H9 (cell line): ENCODE measurements around the gene MCF2L. TPM values are rescaled to one million over a fixed set of nuclear protein-coding genes. Genes with fewer than 3 reads are reported as not detected.

Experiments
- DNase-seq: peaks from one replicate; pipeline ENCODE4 v3.0.0-alpha.2; 2017
- H2AFZ ChIP-seq: one replicate; pipeline ENCODE4 v1.6.1; 2013; ENCODE audit warnings: mild to moderate bottlenecking, low read length, control low read depth, moderate library complexity
- H2AK5ac ChIP-seq: 2 replicates; pipeline ENCODE4 v1.6.1; 2013; ENCODE audit warnings: low read length, control low read depth, mixed read lengths; ENCODE audit not compliant: insufficient read length
- H2BK120ac ChIP-seq: one replicate; pipeline ENCODE4 v1.6.1; 2013; ENCODE audit warnings: low read depth, mild to moderate bottlenecking, low read length, control low read depth, inconsistent platforms; ENCODE audit not compliant: poor library complexity, severe bottlenecking
- H2BK12ac ChIP-seq: 2 replicates; pipeline ENCODE4 v1.6.1; 2013; ENCODE audit warnings: low read length, control low read depth, mixed read lengths, low read depth; ENCODE audit not compliant: insufficient read length
- H2BK15ac ChIP-seq: 2 replicates; pipeline ENCODE4 v1.6.1; 2013; ENCODE audit warnings: low read depth, low read length, control low read depth
- H2BK20ac ChIP-seq: one replicate; pipeline ENCODE4 v1.6.1; 2013; ENCODE audit warnings: low read depth, mild to moderate bottlenecking, low read length, control low read depth, inconsistent platforms; ENCODE audit not compliant: poor library complexity, severe bottlenecking
- H2BK5ac ChIP-seq: 2 replicates; pipeline ENCODE4 v1.6.1; 2013; ENCODE audit warnings: low read length, control low read depth, mixed read lengths; ENCODE audit not compliant: insufficient read length
- H3K14ac ChIP-seq: 2 replicates; pipeline ENCODE4 v1.6.1; 2013; ENCODE audit warnings: low read length, control low read depth; ENCODE audit not compliant: insufficient read depth
- H3K18ac ChIP-seq: 2 replicates; pipeline ENCODE4 v1.6.1; 2013; ENCODE audit warnings: low read depth, mild to moderate bottlenecking, mixed read lengths, low read length, control low read depth; ENCODE audit not compliant: insufficient read length
- H3K23ac ChIP-seq: 2 replicates; pipeline ENCODE4 v1.6.1; 2013; ENCODE audit warnings: low read length, control low read depth, mixed read lengths, low read depth; ENCODE audit not compliant: insufficient read length
- H3K23me2 ChIP-seq: 2 replicates; pipeline ENCODE4 v1.6.1; 2013; ENCODE audit warnings: low read depth, mild to moderate bottlenecking, mixed read lengths, low read length, control low read depth; ENCODE audit not compliant: insufficient read length, poor library complexity, severe bottlenecking
- H3K27ac ChIP-seq: 2 replicates; pipeline ENCODE4 v1.5.1; 2013; ENCODE audit warnings: low read length, control low read depth, mixed read lengths, low read depth; ENCODE audit not compliant: insufficient read length
- H3K27me3 ChIP-seq: 2 replicates; pipeline ENCODE4 v1.6.1; 2013; ENCODE audit warnings: low read length, control low read depth, inconsistent platforms; ENCODE audit not compliant: insufficient read depth
- H3K4ac ChIP-seq: 2 replicates; pipeline ENCODE4 v1.6.1; 2013; ENCODE audit warnings: low read depth, mild to moderate bottlenecking, control low read depth, inconsistent platforms, low read length, moderate library complexity
- H3K4me1 ChIP-seq: 2 replicates; pipeline ENCODE4 v1.6.1; 2013; ENCODE audit warnings: low read length, control low read depth, inconsistent platforms; ENCODE audit not compliant: insufficient read depth
- H3K4me2 ChIP-seq: 2 replicates; pipeline ENCODE4 v1.6.1; 2013; ENCODE audit warnings: low read length, control low read depth, mixed read lengths; ENCODE audit not compliant: insufficient read length, insufficient read depth
- H3K56ac ChIP-seq: 2 replicates; pipeline ENCODE4 v1.6.1; 2013; ENCODE audit warnings: low read depth, mild to moderate bottlenecking, mixed read lengths, low read length, control low read depth; ENCODE audit not compliant: insufficient read length
- H3K79me1 ChIP-seq: 2 replicates; pipeline ENCODE4 v1.6.1; 2013; ENCODE audit warnings: low read depth, mild to moderate bottlenecking, moderate library complexity, low read length, control low read depth, inconsistent platforms; ENCODE audit not compliant: insufficient read depth, poor library complexity, severe bottlenecking
- H3K79me2 ChIP-seq: 2 replicates; pipeline ENCODE4 v1.6.1; 2013; ENCODE audit warnings: low read length, control low read depth, inconsistent platforms; ENCODE audit not compliant: insufficient read depth
- H3K9ac ChIP-seq: 2 replicates; pipeline ENCODE4 v1.6.1; 2013; ENCODE audit warnings: low read length, control low read depth, mixed read lengths; ENCODE audit not compliant: insufficient read length; ENCODE audit errors: extremely low read depth
- H3K9me3 ChIP-seq: one replicate; pipeline ENCODE4 v1.6.1; 2013; ENCODE audit warnings: low read depth, low read length, inconsistent platforms; ENCODE audit not compliant: control insufficient read depth
- H3T11ph ChIP-seq: one replicate; pipeline ENCODE4 v1.6.1; 2013; ENCODE audit warnings: mild to moderate bottlenecking, low read length, control low read depth, inconsistent platforms
- H4K20me1 ChIP-seq: one replicate; pipeline ENCODE4 v1.6.1; 2013; ENCODE audit not compliant: control insufficient read depth, insufficient read length, insufficient read depth
- H4K5ac ChIP-seq: 2 replicates; pipeline ENCODE4 v1.6.1; 2013; ENCODE audit warnings: low read depth, mild to moderate bottlenecking, mixed read lengths, low read length, control low read depth; ENCODE audit not compliant: insufficient read length
- H4K8ac ChIP-seq: replicated peaks from 2 replicates; pipeline ENCODE4 v1.6.1; 2013; ENCODE audit warnings: low read length, control low read depth, mixed read lengths, low read depth; ENCODE audit not compliant: insufficient read length
- H4K91ac ChIP-seq: 2 replicates; pipeline ENCODE4 v1.6.1; 2013; ENCODE audit warnings: low read depth, mild to moderate bottlenecking, moderate library complexity, mixed read lengths, low read length, control low read depth; ENCODE audit not compliant: insufficient read length
- H3K27ac Mint-ChIP-seq, 3 experiments: 2 replicates in 2 of 3; 3 replicates in 1 of 3; pipeline ENCODE4 v1.8.0; 2020 to 2021; ENCODE audit warnings: mixed read lengths in 3 of 3, mild to moderate bottlenecking in 1 of 3, moderate library complexity in 1 of 3
- H3K27me3 Mint-ChIP-seq: 2 replicates; pipeline ENCODE4 v1.8.0; 2021; ENCODE audit warnings: low read depth, mild to moderate bottlenecking, moderate library complexity, mixed read lengths
- H3K36me3 Mint-ChIP-seq, 3 experiments: 2 replicates in 2 of 3; 3 replicates in 1 of 3; pipeline ENCODE4 v1.8.0; 2020 to 2021; ENCODE audit warnings: low read depth in 3 of 3, mixed read lengths in 3 of 3; ENCODE audit not compliant: insufficient read depth in 1 of 3
- H3K4me1 Mint-ChIP-seq, 2 experiments: 2 replicates each; pipeline ENCODE4 v1.8.0; 2020; ENCODE audit warnings: mixed read lengths in 2 of 2
- H3K4me3 Mint-ChIP-seq, 2 experiments: 2 replicates in 1 of 2; 3 replicates in 1 of 2; pipeline ENCODE4 v1.8.0; 2020 to 2021; ENCODE audit warnings: mild to moderate bottlenecking in 2 of 2, mixed read lengths in 2 of 2, moderate library complexity in 1 of 2
- H3K9me3 Mint-ChIP-seq, 2 experiments: 2 replicates in 1 of 2; 3 replicates in 1 of 2; pipeline ENCODE4 v1.8.0; 2020; ENCODE audit warnings: mild to moderate bottlenecking in 2 of 2, mixed read lengths in 2 of 2, moderate library complexity in 1 of 2
- WGBS: extraction: QIAGEN DNeasy Blood & Tissue Kit; methylation state at CpG from one replicate; pipeline ENCODE4 v1.1.7; 2013; ENCODE audit warnings: missing lambda C conversion rate, low lambda C conversion rate, mixed read lengths; ENCODE audit not compliant: insufficient read length; ENCODE audit errors: extremely low coverage; 5-methylcytosine and 5-hydroxymethylcytosine counted together
- total RNA-seq: library from RNA; stranded (reverse); gene quantifications from 2 replicates; pipeline ENCODE4 v1.2.1, GENCODE V29; 2021
- TF ChIP-seq, protein P1 (sequence below): fragments of 200-600 bp; sonication (generic); conservative IDR thresholded peaks from 3 replicates; pipeline ENCODE4 v1.8.0; 2021; ENCODE audit warnings: antibody characterized with exemption, mild to moderate bottlenecking

The MCF2L gene
- total RNA-seq, 1 experiment from 2014 or later: 18.5 TPM

DNA sequence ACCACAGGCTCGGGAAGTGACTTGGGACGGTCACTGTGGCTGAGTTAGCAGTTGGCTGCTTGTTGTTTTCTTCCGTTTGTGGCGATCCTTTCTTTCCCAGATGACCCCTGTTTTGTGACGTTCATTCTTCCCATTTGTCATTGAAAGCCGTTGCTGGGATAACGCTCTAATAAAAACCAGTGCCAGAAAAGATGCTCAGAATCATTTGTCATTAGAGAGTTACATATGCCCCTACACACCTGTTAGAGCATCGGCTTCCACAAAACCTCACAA lies 39.3 kb upstream of the MCF2L start:
- Histone ChIP-seq H3K27ac (no peak overlapping the region), H3K23ac (no peak overlapping the region), H3K27me3 (no peaks in the 10 kb centered on the region), H3K9ac (no peak overlapping the region), H4K91ac (no peak overlapping the region), H3K9me3 (no peaks in the 10 kb centered on the region), H4K5ac (no peak overlapping the region), H2BK120ac (no peak overlapping the region), H3K4me1 (no peaks in the 10 kb centered on the region; the same call in 1 of the 2 replicates), H4K20me1 (no peaks in the 10 kb centered on the region), H3K56ac (no peak overlapping the region), H3K18ac (no peak overlapping the region), H3T11ph (no peak overlapping the region), H2AK5ac (no peak overlapping the region), H3K79me1 (no peaks in the 10 kb centered on the region), H3K79me2 (no peaks in the 10 kb centered on the region), H2BK12ac (no peak overlapping the region), H3K14ac (no peak overlapping the region), H3K23me2 (no peaks in the 10 kb centered on the region), H3K4ac (no peak overlapping the region), H2BK20ac (no peak overlapping the region), H2AFZ (no peak overlapping the region), H4K8ac (no peak overlapping the region), H2BK15ac (no peak overlapping the region), H3K4me2 (no peak overlapping the region), H2BK5ac (no peak overlapping the region)
- WGBS: no CpG with 5 or more reads among the region's 8 CpGs
- H3K4me1 Mint-ChIP-seq: peaks cover 17 to 25% of the 10 kb centered on the region in 2 experiments
- peaks cover 7 to 10% of the 10 kb centered on the region in 2 experiments; a peak in 4 of 5 replicates for H3K9me3 Mint-ChIP-seq
- peaks cover 9 to 12% (median 11%) of the 10 kb centered on the region in 3 experiments; a peak in 6 of 7 replicates for H3K36me3 Mint-ChIP-seq
- no peak for DNase-seq
- TF ChIP-seq, protein P1, sequence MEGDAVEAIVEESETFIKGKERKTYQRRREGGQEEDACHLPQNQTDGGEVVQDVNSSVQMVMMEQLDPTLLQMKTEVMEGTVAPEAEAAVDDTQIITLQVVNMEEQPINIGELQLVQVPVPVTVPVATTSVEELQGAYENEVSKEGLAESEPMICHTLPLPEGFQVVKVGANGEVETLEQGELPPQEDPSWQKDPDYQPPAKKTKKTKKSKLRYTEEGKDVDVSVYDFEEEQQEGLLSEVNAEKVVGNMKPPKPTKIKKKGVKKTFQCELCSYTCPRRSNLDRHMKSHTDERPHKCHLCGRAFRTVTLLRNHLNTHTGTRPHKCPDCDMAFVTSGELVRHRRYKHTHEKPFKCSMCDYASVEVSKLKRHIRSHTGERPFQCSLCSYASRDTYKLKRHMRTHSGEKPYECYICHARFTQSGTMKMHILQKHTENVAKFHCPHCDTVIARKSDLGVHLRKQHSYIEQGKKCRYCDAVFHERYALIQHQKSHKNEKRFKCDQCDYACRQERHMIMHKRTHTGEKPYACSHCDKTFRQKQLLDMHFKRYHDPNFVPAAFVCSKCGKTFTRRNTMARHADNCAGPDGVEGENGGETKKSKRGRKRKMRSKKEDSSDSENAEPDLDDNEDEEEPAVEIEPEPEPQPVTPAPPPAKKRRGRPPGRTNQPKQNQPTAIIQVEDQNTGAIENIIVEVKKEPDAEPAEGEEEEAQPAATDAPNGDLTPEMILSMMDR: no peak
- H3K27ac Mint-ChIP-seq: no peak overlapping the region; a peak in 1 of 7 replicates
- peaks cover 3% of the 10 kb centered on the region for H3K27me3 Mint-ChIP-seq
- no peak overlapping the region for H3K4me3 Mint-ChIP-seq
